ENCODE data around the gene IDH3A.

IDH3A gene

GRCh38 chr15:78201281-78202190, 52.4 kb downstream of the IDH3A start:
- no peak for TF ChIP-seq CTCF (IDR thresholded peaks at IDR 0.05; ENCODE audit: low read depth, low read length)
- no peak overlapping the region for H3K4me3 ChIP-seq (replicated peaks in 1 of 2; ENCODE audit: low read depth in 2 of 2, low read length in 2 of 2)
- DNase-seq (ENCODE audit: low read depth in 2 of 2): no peak

DNA sequence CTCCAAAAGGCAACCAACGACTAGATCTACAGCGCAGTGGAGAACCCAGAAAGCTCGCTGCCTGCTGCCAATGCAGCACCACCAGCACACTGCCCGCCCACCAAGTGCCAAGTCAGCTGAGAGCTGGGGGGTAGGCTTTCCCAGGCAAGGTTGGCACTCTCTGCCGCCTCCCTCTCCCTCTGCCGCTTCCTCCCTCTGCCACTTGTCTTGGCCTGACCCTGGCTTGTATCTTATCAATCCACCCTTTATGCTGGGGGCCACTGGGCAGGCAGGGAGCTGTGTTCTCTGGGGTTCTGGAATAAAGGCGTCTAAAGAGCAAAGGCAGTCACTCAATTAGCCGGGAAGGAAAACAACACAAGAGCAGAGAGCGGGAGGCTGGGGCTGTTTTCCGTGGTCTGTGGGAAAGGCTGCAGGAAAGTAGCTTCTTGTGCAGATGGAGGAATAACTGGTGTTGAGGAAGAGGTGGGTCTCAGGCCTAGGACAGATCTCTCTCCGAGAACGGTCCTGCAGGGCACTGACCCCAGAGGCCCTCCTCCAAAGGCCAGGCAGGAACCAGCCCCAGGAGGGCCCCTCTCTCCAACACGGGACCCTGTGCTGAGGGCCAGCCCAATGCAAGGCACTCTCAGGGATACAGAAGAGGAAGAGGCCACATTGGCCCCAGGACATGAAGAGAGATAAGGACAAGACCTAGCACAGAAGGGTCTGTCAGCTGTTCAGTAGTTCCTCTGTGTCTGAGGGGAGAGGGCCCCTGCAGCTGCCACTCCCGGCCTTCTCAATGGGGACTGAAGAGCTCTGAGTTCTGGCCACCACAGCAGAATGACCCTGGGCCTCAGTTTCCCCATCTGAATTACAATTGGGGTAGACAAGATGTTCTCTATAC, 54.4 kb downstream of the IDH3A start:
- H3K4me3 ChIP-seq (replicated peaks in 1 of 2; ENCODE audit: low read depth in 2 of 2, low read length in 2 of 2): no peak overlapping the region
- DNase-seq (ENCODE audit: low read depth in 2 of 2): no peak
- TF ChIP-seq CTCF (IDR thresholded peaks at IDR 0.05; ENCODE audit: low read depth, low read length): no peak

DNA sequence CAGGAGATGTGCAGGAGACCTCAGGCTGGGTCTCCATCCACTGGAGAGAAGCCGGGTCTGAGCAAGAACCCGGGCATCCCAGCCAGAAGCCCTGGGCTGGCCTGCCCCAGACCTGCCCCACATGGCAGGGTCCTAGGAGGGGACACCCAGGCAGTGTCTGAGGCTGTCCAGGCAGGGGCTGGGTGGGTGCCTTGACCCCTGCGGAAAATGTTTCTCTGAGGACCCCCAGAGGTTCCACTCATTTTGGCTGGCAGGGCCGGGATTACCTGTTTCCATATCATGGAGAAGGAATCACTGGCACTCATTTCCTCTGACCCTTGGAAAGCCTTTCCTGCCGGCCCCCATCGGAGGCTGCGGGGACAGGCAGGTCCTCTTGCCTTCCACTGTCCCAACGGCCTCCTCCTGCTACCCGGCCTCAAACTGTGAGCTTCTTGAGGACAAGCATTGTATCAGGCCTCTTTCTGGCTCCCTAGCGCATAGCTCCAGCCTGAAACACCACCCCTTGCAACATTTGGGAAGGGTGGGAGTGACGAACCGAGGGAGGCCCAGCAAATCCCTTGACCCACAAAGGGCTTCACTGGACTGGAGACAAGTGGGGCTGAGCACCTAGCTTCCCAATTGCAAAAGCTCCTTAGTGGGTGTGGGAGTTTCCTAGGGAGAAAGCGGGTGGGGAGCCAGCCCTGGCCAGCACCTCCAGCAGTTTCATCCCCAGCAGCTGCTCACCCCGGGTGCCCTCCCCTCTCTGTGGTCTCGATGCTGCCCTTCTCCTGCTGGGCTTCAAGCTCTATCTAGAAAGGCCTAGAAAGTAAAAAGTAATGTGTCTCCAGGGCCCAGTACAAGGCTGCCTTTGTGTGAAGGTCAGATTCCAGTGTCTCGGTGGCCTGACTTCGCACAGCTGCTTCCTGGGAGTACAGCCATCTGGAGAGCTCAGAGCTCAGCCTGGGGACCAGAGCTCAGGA, 55.5 kb downstream of the IDH3A start:
- no peak for TF ChIP-seq CTCF (IDR thresholded peaks at IDR 0.05; ENCODE audit: low read depth, low read length)
- peak in 1 of 2 donors; percentile 51 for DNase-seq (ENCODE audit: low read depth in 2 of 2)
- no peak overlapping the region for H3K4me3 ChIP-seq (replicated peaks in 1 of 2; ENCODE audit: low read depth in 2 of 2, low read length in 2 of 2)

DNA sequence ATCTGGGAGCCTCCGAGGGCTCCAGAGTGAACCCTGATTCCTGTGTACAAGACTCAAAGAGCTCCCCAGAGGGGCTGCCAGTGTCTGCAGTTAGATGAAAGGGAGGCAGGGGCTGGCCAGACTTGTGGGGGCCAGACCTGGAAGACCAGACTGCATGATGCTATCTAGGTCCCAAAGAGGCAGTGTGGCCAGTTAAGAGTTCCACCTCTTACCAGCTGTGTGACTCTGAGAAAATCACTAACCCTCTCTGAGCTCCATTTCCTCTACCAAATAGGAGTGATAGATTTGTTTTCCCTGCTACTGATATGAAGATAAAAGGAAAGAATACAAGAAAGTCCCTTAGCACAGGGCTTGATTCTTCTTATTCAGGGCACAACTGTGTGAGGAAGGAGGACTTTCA, 56.2 kb downstream of the IDH3A start:
- H3K4me3 ChIP-seq (replicated peaks in 1 of 2; ENCODE audit: low read depth in 2 of 2, low read length in 2 of 2): no peak overlapping the region
- no peak for TF ChIP-seq CTCF (IDR thresholded peaks at IDR 0.05; ENCODE audit: low read depth, low read length)
- DNase-seq (ENCODE audit: low read depth in 2 of 2): no peak

DNA sequence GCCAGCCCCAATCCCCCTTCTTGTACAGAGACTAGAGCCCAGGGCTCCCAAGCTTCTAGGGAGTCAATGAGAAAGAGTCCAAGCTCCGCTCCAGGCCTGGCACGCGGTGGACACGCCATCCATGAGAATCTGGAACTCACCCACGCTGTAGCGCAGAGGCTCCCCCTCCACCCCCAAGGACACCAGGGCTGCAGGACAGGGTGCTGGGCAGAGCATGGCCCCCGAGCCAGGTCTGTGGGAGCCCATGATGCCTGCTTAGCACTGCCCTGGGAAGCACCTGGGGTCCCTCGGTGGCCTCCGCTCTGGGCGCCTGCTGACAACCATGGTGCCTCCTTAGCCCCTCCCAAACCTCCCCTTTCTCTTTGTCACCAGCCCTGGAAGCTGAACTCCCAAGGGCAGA, 56.7 kb downstream of the IDH3A start:
- no peak for DNase-seq (ENCODE audit: low read depth in 2 of 2)
- TF ChIP-seq CTCF (IDR thresholded peaks at IDR 0.05; ENCODE audit: low read depth, low read length): no peak
- no peak overlapping the region for H3K4me3 ChIP-seq (replicated peaks in 1 of 2; ENCODE audit: low read depth in 2 of 2, low read length in 2 of 2)
